Pancreas (tissue), 10 donors: ENCODE data around the gene CCDC192. TPM values are rescaled to one million over a fixed set of nuclear protein-coding genes. Genes with fewer than 3 reads are reported as not detected.

Source experiments
- ATAC-seq, 4 donors: fragments of 200-7000 bp; cut with Tn5 transposase; one replicate each; pipeline versions ENCODE4 v1.8.0 to v1.9.1; 2020; ENCODE audit warnings: mild to moderate bottlenecking in 4 of 4, moderate library complexity in 4 of 4
- DNase-seq, 6 donors: peaks; one replicate each; pipeline ENCODE4 v3.0.0-alpha.2; 2020
- FAIRE-seq: peaks from 2 replicates; lab custom pipeline; 2012; peaks lifted over from hg19 to GRCh38; lab: Jason Lieb, UNC
- H3K27ac ChIP-seq, 4 donors: fragments of 200-600 bp; sonication (generic); 1 replicate in 3 of 4; 2 replicates in 1 of 4; pipeline versions ENCODE4 v1.5.0 to v1.8.0; 2020
- H3K27me3 ChIP-seq, 4 donors: fragments of 200-600 bp; one replicate each; pipeline ENCODE4 v1.8.0; 2021
- H3K36me3 ChIP-seq, 3 donors: fragments of 200-600 bp; sonication (generic) in 1 of 3; one replicate each; pipeline versions ENCODE4 v1.5.0 to v1.8.0; 2020 to 2021
- H3K4me1 ChIP-seq, 3 donors: fragments of 200-600 bp; one replicate each; pipeline ENCODE4 v1.8.0; 2021
- H3K4me3 ChIP-seq, 4 donors: fragments of 200-600 bp; sonication (generic) in 2 of 4; one replicate each; pipeline versions ENCODE4 v1.5.0 to v1.8.0; 2020 to 2021
- H3K9me3 ChIP-seq, 4 donors: fragments of 200-600 bp; one replicate each; pipeline ENCODE4 v1.8.0; 2021
- CTCF ChIP-seq, 4 donors: fragments of 200-600 bp; sonication (generic) in 3 of 4; IDR thresholded peaks; one replicate each; pipeline versions ENCODE4 v1.5.0 to v1.8.0; 2021; ENCODE audit warnings: antibody characterized with exemption in 4 of 4
- WGBS, 2 donors: extraction: QIAGEN DNeasy Blood & Tissue Kit; methylation state at CpG; one replicate each; pipeline ENCODE4 v1.1.7; 2013; 5-methylcytosine and 5-hydroxymethylcytosine counted together
- intact Hi-C, 3 donors: fragments of 100-400 bp; cut with DNase I; formaldehyde crosslinking; loops; one replicate each; pipeline versions ENCODE4 v1.11.1 to v1.14.2; 2022
- polyA plus RNA-seq, 2 donors: library from polyadenylated mRNA; stranded (reverse); fragments of 200-250 nt; gene quantifications; one replicate each; pipeline ENCODE4 v1.2.3, GENCODE V29; 2013
- total RNA-seq, 6 donors: library from RNA; stranded (reverse); fragmentation: NEBNext Ultra II Directional in 4 of 6; extraction: Animal tissue kit (Norgen Biotek cat#: 25700) in 4 of 6; gene quantifications; one replicate each; pipeline versions ENCODE4 v1.2.1 to v1.2.4, GENCODE V29; 2021 to 2023
- donor health status: healthy with polysubstance abuse.
- donor health status: DM: no; HTN: no; CAD: no; lungs with moderate emphysema.
- donor health status: DM: no; HTN: no; CAD: no.
- donor health status: control.
- donor health status: control.
- donor health status: Bipolar disorder and iron deficiency.
- donor health status: DM: yes; HTN: yes; CAD: no.
- donor health status: DM: no; HTN: no; CAD: no.
- donor health status: DM: no; HTN: no; CAD: no.
- donor health status: DM: yes; HTN: yes; CAD: no.

Gene CCDC192
- total and polyA plus RNA-seq, 8 donors = not detected

- Histone ChIP-seq H3K4me3 (no peak overlapping the region), H3K4me1 (peaks cover 12 to 15% (median 14%) of the 10 kb centered on the region in 3 donors), H3K9me3 (no peaks in the 10 kb centered on the region), H3K27ac (no peak overlapping the region), H3K36me3 (no peaks in the 10 kb centered on the region), H3K27me3 (no peaks in the 10 kb centered on the region)
- FAIRE-seq (no peak), DNase-seq (no peak), ATAC-seq (no peak)
- 55 to 57% methylated on average over 3 of the region's 3 CpGs for WGBS, 2 donors
- intact Hi-C loops = loop anchor here in 1 of 3 donors (10.0 kb wide), 1 partner anchor 432 kb away; no protein-coding TSS in a partner anchor
- no peak for TF ChIP-seq CTCF (IDR thresholded peaks at IDR 0.05)
These were observed 59.2 kb downstream of the CCDC192 start for GRCh38 chr5:127762412-127762811.

GRCh38 chr5:127766676-127767335, 63.6 kb downstream of the CCDC192 start:
- FAIRE-seq (no peak), DNase-seq (no peak), ATAC-seq (no peak)
- H3K4me1 ChIP-seq = no peaks in the 10 kb centered on the region
- no peak for TF ChIP-seq CTCF (IDR thresholded peaks at IDR 0.05)
- H3K36me3 ChIP-seq = no peaks in the 10 kb centered on the region
- H3K9me3 ChIP-seq = no peaks in the 10 kb centered on the region
- 82 to 93% methylated on average over 2 of the region's 2 CpGs for WGBS, 2 donors
- H3K27ac ChIP-seq = no peak overlapping the region
- intact Hi-C loops = loop anchor here in 1 of 3 donors (10.0 kb wide), 1 partner anchor 428 kb away; no protein-coding TSS in a partner anchor
- H3K27me3 ChIP-seq = no peaks in the 10 kb centered on the region
- no peak overlapping the region for H3K4me3 ChIP-seq

- no peak overlapping the region for H3K27ac ChIP-seq
- no peaks in the 10 kb centered on the region for H3K9me3 ChIP-seq
- ATAC-seq = no peak
- no peak for FAIRE-seq
- no peaks in the 10 kb centered on the region for H3K27me3 ChIP-seq
- intact Hi-C loops = loop anchor here in 1 of 3 donors (10.0 kb wide), 1 partner anchor 425 kb away; no protein-coding TSS in a partner anchor
- no peaks in the 10 kb centered on the region for H3K4me1 ChIP-seq
- no peak for TF ChIP-seq CTCF (IDR thresholded peaks at IDR 0.05)
- H3K36me3 ChIP-seq = no peaks in the 10 kb centered on the region
- DNase-seq = no peak
- no peak overlapping the region for H3K4me3 ChIP-seq
These were observed 66.2 kb downstream of the CCDC192 start for GRCh38 chr5:127769386-127769785.

GRCh38 chr5:127770272-127770671, 67.1 kb downstream of the CCDC192 start:
- Histone ChIP-seq H3K36me3 (no peaks in the 10 kb centered on the region), H3K9me3 (no peaks in the 10 kb centered on the region), H3K4me1 (no peaks in the 10 kb centered on the region), H3K27me3 (no peaks in the 10 kb centered on the region), H3K27ac (no peak overlapping the region), H3K4me3 (no peak overlapping the region)
- intact Hi-C loops = no loop called here
- no peak for TF ChIP-seq CTCF (IDR thresholded peaks at IDR 0.05)
- no peak for DNase-seq
- no peak for ATAC-seq
- no peak for FAIRE-seq

- 49 to 72% methylated on average over 1 of the region's 1 CpG for WGBS, 2 donors
- TF ChIP-seq CTCF (IDR thresholded peaks at IDR 0.05) = no peak
- ATAC-seq (no peak), FAIRE-seq (no peak), DNase-seq (no peak)
- H3K4me3 ChIP-seq = no peak overlapping the region
- no peaks in the 10 kb centered on the region for H3K4me1 ChIP-seq
- no peaks in the 10 kb centered on the region for H3K36me3 ChIP-seq
- no peaks in the 10 kb centered on the region for H3K9me3 ChIP-seq
- intact Hi-C loops = no loop called here
- H3K27ac ChIP-seq = no peak overlapping the region
- no peaks in the 10 kb centered on the region for H3K27me3 ChIP-seq
These were observed 69.3 kb downstream of the CCDC192 start for GRCh38 chr5:127772531-127772930.
